WI38 (cell line): Measurements from ENCODE around the gene HEYL.
"Not testable (repeated sequence)": the region's sequence is repeated elsewhere in the genome, so short reads cannot be mapped to it uniquely, and the experiment has no call there.

Experiments used
- H3K4me3 ChIP-seq: 2 replicates; pipeline ENCODE4 v1.5.1; 2011; ENCODE audit warnings: low read depth, mild to moderate bottlenecking, control low read depth, low read length
- TF ChIP-seq, protein P1 (sequence below): IDR thresholded peaks from 2 replicates; pipeline ENCODE4 v1.5.1; 2012; ENCODE audit warnings: low read depth, mild to moderate bottlenecking, control low read depth, low read length

The HEYL gene

DNA sequence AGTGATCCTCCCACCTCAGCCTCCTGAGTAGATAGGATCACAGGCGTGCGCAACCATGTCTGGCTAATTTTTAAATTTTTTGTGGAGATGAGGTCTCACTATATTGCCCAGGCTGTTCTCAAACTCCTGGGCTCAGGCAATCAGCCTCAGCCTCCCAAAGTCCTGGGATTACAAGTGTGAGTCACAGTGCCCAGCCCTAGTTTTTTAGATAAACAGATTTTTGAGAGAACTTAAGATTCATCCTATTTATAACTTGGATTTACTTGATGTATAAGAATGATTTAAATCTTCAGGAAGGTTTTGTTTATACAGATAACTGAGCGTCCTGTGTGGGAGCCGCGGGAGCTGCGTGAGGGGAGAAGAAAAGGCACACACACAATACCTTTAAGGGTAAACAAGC lies 26.2 kb downstream of the HEYL start:
- TF ChIP-seq, protein P1, sequence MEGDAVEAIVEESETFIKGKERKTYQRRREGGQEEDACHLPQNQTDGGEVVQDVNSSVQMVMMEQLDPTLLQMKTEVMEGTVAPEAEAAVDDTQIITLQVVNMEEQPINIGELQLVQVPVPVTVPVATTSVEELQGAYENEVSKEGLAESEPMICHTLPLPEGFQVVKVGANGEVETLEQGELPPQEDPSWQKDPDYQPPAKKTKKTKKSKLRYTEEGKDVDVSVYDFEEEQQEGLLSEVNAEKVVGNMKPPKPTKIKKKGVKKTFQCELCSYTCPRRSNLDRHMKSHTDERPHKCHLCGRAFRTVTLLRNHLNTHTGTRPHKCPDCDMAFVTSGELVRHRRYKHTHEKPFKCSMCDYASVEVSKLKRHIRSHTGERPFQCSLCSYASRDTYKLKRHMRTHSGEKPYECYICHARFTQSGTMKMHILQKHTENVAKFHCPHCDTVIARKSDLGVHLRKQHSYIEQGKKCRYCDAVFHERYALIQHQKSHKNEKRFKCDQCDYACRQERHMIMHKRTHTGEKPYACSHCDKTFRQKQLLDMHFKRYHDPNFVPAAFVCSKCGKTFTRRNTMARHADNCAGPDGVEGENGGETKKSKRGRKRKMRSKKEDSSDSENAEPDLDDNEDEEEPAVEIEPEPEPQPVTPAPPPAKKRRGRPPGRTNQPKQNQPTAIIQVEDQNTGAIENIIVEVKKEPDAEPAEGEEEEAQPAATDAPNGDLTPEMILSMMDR: no peak

DNA sequence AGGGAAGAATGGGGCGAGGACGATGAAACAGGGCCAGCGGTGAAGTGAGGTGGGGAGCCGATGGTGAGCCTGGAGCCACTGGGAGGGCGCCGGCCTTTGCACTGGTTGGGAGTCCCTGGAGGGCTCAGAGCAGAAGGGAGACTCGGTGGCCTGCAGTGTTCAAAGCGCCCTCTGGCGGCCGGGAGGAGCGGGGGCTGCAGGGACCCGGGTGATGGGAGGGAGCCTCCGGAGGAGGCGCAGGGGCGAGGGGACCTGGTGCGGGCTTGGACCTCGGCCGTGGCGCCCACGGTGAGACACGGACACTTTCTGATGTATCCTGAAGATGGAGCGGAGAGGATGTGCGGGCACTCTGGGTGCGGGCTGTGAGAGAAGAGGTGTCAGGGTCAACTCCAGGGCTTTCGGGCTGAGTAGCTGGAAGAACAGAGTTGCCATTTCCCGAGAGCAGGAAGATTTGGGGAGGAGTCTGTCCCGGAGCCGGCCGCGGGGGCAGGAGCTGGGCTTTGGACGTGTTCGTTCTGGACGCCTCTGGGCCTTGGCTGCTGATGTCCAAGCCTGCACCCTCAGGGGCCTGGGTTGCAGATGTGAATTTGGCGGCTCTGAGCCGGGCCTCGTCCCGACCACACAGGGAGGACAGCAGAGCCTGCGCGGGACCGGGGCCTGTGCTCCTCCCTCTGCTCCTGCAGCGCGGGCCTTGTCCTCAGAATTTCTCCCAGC lies 29.7 kb downstream of the HEYL start:
- TF ChIP-seq, protein P1: peak; percentile 49
- no peak overlapping the region for H3K4me3 ChIP-seq

More for the DNA sequence above, 26.2 kb downstream of the HEYL start:
- H3K4me3 ChIP-seq: no peak overlapping the region

DNA sequence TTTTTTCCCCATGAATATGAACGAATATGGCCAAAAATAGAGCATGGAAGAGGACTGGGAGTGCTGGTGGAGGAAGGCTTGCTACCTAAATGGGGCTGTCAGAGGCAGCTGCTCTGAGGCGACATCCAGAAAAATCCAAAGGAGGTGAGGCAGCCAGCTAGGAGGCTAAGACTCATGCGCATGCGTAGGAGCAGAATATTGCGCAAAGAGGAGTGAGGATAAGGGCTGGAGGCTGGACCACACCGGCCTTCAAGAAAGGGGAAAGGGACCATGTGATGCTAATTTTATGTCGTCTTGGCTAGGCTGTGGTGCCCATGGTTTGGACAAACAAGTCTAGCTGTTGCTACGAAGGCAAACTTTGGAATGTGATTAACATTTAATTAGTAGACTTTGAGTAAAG lies 30.5 kb downstream of the HEYL start:
- TF ChIP-seq, protein P1: no peak
- H3K4me3 ChIP-seq: no peak overlapping the region

DNA sequence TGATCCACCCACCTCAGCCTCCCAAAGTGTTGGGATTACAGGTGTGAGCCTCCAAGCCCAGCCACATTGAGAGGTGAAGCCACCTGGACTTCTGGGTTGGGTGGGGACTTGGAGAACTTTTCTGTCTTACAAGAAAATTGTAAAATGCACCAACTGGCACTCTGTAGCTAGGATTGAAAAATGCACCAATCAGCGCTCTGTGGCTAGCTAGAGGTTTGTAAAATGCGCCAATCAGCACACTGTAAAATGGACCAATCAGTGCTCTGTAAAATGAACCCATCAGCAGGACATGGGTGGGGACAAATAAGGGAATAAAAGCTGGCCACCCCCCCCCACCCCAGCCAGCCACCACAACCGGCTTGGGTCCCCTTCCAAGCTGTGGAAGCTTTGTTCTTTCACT lies 35.8 kb downstream of the HEYL start:
- not testable (repeated sequence) for H3K4me3 ChIP-seq

DNA sequence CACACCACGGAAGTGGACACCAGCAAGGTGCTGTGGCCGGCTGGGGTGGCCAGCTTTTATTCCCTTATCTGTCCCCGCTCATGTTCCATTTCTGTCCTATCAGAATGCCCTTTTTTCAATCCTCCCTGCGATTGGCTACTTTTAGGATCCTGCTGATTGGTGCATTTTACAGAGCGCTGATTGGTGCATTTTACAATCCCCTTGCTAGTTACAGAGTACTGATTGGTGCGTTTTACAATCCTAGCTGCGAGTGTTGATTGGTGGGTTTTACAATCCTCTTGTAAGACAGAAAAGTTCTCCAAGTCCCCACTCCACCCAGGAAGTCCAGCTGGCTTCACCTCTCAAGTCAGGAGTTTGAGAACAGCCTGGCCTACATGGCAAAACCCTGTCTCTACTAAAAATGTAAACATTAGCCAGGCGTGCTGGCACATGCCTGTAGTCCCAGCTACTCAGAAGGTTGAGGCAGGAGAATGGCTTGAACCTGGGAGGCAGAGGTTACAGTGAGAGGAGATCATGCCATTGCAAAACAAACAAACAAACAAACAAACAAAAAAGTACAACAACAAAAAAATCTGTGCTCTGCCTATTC lies 37.7 kb downstream of the HEYL start:
- H3K4me3 ChIP-seq: not testable (repeated sequence)

DNA sequence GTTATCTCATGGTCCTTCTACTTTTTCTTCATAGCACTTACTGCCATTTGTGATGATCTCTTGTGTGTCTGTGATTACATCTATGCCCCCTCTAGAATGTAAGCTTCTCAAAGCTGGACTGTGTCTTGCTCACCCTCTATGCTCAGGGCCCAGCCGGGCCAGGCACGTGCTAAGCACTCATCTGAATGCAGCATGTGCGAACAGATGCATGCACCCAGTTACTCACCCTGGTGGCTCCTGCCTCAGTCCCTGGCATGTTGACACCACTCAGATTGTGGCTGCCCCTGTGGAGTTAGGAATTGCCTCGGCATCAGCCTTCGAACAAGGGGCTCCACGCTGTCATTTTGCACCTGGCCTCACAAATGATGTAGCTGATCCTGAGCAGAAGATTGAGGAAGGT lies 43.3 kb downstream of the HEYL start:
- H3K4me3 ChIP-seq: no peak overlapping the region
- TF ChIP-seq, protein P1: no peak

DNA sequence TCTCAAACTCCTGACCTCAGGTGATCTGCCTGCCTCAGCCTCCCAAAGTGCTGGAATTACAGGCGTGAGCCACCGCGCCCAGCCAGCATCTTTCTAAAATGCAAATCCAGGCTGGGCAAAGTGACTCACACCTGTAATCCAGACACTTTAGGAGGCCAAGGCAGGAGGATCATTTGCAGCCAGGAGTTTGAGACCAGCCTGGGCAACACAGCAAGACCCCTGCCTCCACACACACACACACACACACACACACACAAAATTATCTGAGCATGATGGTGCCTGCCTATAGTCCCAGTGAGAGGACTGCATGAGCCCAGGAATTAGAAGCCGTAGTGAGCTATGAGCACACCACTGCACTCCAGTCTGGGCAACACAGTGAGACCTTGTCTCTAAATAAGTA lies 46.1 kb downstream of the HEYL start:
- TF ChIP-seq, protein P1: no peak
- H3K4me3 ChIP-seq: no peak overlapping the region

DNA sequence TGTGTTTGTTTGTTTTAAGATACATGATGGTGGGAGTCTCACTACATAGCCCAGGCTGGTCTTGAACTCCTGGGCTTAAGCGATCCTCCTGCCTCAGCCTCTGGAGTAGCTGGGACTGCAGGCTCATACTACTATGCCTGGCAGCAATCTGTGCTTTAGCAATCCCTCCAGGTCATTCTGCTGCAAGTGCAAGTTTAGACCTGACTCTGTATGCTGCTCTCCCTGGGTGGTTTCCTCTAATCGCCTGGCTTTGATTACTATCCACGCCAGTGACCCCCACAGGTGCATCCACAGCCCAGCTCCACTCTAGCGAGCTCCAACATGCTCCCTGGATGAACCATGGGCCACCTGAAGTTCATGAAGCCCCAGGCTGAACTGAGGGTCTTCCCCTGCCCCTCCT lies 47.4 kb downstream of the HEYL start:
- TF ChIP-seq, protein P1: no peak
- H3K4me3 ChIP-seq: no peak overlapping the region
